Sigmoid colon (tissue), 4 donors: Measurements from ENCODE around the gene CTNND2.

Source experiments
- CTCF ChIP-seq, 4 experiments: fragments of 450-650 bp in 3 of 4; fragments of 200-600 bp in 1 of 4; IDR thresholded peaks; one replicate each; pipeline ENCODE4 v1.5.1; 2016 to 2019; ENCODE audit warnings: antibody characterized with exemption in 4 of 4, mild to moderate bottlenecking in 3 of 4, moderate library complexity in 2 of 4
- POLR2A ChIP-seq, 2 donors: fragments of 450-650 bp; IDR thresholded peaks; one replicate each; pipeline ENCODE4 v1.6.1; 2016; ENCODE audit warnings: antibody characterized with exemption in 2 of 2, mild to moderate bottlenecking in 2 of 2, moderate library complexity in 2 of 2
- POLR2AphosphoS5 ChIP-seq, 4 donors: sonication (generic); formaldehyde crosslinking; IDR thresholded peaks; one replicate each; pipeline ENCODE4 v1.6.1; 2017; ENCODE audit warnings: antibody characterized with exemption in 4 of 4

GRCh38 chr5:11306365-11306764 lies 597.9 kb downstream of the CTNND2 start:
- TF ChIP-seq POLR2AphosphoS5 (IDR thresholded peaks at IDR 0.05) (no peak), CTCF (IDR thresholded peaks at IDR 0.05) (no peak), POLR2A (IDR thresholded peaks at IDR 0.05) (no peak)
